GM12874 (cell line): ENCODE measurements around the gene SCN4A.

Source experiments
- CTCF ChIP-seq: IDR thresholded peaks from 2 replicates; pipeline ENCODE4 v1.5.1; 2011; ENCODE audit warnings: low read depth, mild to moderate bottlenecking, control low read depth, low read length, moderate library complexity; ENCODE audit not compliant: insufficient read depth

The SCN4A gene

GRCh38 chr17:63989622-63990345 is 17.1 kb upstream of the SCN4A start:
- no peak for TF ChIP-seq CTCF

GRCh38 chr17:63988741-63989621 is 16.3 kb upstream of the SCN4A start:
- no peak for TF ChIP-seq CTCF

GRCh38 chr17:63988127-63988478 is 15.4 kb upstream of the SCN4A start:
- no peak for TF ChIP-seq CTCF

- no peak for TF ChIP-seq CTCF
These were observed 14.8 kb upstream of the SCN4A start for GRCh38 chr17:63987221-63988126.

- no peak for TF ChIP-seq CTCF
These were observed 14.1 kb upstream of the SCN4A start for GRCh38 chr17:63986821-63987220.

- TF ChIP-seq CTCF: no peak
These were observed 12.8 kb upstream of the SCN4A start for GRCh38 chr17:63985387-63986140.
